Endothelial cell of umbilical vein (primary cell): ENCODE data around the gene PRDM16. TPM values are rescaled to one million over a fixed set of nuclear protein-coding genes. Genes with fewer than 3 reads are reported as not detected.

ENCODE experiments used
- BruUV-seq: library from RNA; stranded (reverse); fragments of 400-500 nt; replicated peaks from 2 replicates; lab custom pipeline; 2021; lab: Mats Ljungman, UMichigan
- CTCF ChIA-PET: fragments of 300-600, 350-600 bp; sonication (Branson Sonifier 250); formaldehyde crosslinking; loops from one replicate; lab custom pipeline; 2021; ENCODE audit warnings: antibody characterized with exemption, inconsistent platforms; lab: Charles Lee
- POLR2A ChIA-PET: fragments of 300-600, 350-600 bp; sonication (Branson Sonifier 250); formaldehyde crosslinking; loops from one replicate; lab custom pipeline; 2021; ENCODE audit warnings: antibody characterized with exemption, inconsistent platforms; lab: Charles Lee
- DNase-seq: peaks from one replicate; pipeline ENCODE4 v3.0.0-alpha.2; 2011; ENCODE audit warnings: low read depth, low spot score
- FAIRE-seq: peaks from 2 replicates; lab custom pipeline; 2011; peaks lifted over from hg19 to GRCh38; lab: Jason Lieb, UNC
- H2AFZ ChIP-seq: 2 replicates; pipeline ENCODE4 v1.6.0; 2012; ENCODE audit warnings: low read depth, low read length, control low read depth, inconsistent platforms
- H3K27ac ChIP-seq: 2 replicates; pipeline ENCODE4 v1.5.1; 2011; ENCODE audit warnings: low read depth, mild to moderate bottlenecking, control low read depth, low read length, moderate library complexity; ENCODE audit not compliant: insufficient read depth
- H3K27me3 ChIP-seq, 2 experiments: 2 replicates each; pipeline versions ENCODE4 v1.6.0 to v1.6.1; 2011; ENCODE audit warnings: low read length in 2 of 2, mixed read lengths in 1 of 2; ENCODE audit not compliant: control insufficient read depth in 2 of 2, insufficient read depth in 2 of 2
- H3K36me3 ChIP-seq, 2 experiments: 2 replicates in 1 of 2; 3 replicates in 1 of 2; pipeline ENCODE4 v1.5.1; 2011; ENCODE audit warnings: low read length in 2 of 2, mild to moderate bottlenecking in 1 of 2, moderate library complexity in 1 of 2; ENCODE audit not compliant: control insufficient read depth in 2 of 2, insufficient read depth in 2 of 2; ENCODE audit errors: extremely low read depth in 1 of 2
- H3K4me1 ChIP-seq: 3 replicates; pipeline ENCODE4 v1.5.1; 2011; ENCODE audit warnings: mild to moderate bottlenecking, low read length; ENCODE audit not compliant: control insufficient read depth, insufficient read depth; ENCODE audit errors: extremely low read depth
- H3K4me2 ChIP-seq: 2 replicates; pipeline ENCODE4 v1.6.1; 2011; ENCODE audit warnings: low read length, control low read depth, mixed read lengths; ENCODE audit not compliant: insufficient read depth
- H3K4me3 ChIP-seq, 3 experiments: fragments of 200-600 bp in 1 of 3; sonication (generic), shearing (Covaris generic) in 1 of 3; replicated peaks in 1 of 3; 2 replicates each; pipeline ENCODE4 v1.5.1; 2011 to 2016; ENCODE audit warnings: control low read depth in 3 of 3, low read length in 3 of 3, mild to moderate bottlenecking in 2 of 3, inconsistent platforms in 1 of 3, low read depth in 1 of 3, moderate library complexity in 1 of 3; ENCODE audit not compliant: insufficient read depth in 1 of 3
- H3K79me2 ChIP-seq: 2 replicates; pipeline ENCODE4 v1.6.0; 2012; ENCODE audit warnings: low read length, inconsistent platforms; ENCODE audit not compliant: control insufficient read depth, insufficient read depth
- H3K9ac ChIP-seq: replicated peaks from 2 replicates; pipeline ENCODE3; 2011; ENCODE audit warnings: low read length, control low read depth; ENCODE audit not compliant: insufficient read depth; ENCODE audit errors: extremely low read depth
- H3K9me1 ChIP-seq: replicated peaks from 3 replicates; pipeline ENCODE4 v1.6.0; 2011; ENCODE audit warnings: mild to moderate bottlenecking, low read length; ENCODE audit not compliant: control insufficient read depth, insufficient read depth; ENCODE audit errors: extremely low read depth
- H3K9me3 ChIP-seq: replicated peaks from 2 replicates; pipeline ENCODE4 v1.5.1; 2012; ENCODE audit warnings: low read length, inconsistent platforms; ENCODE audit not compliant: control insufficient read depth, insufficient read depth
- H4K20me1 ChIP-seq: replicated peaks from 2 replicates; pipeline ENCODE3; 2011; ENCODE audit warnings: mild to moderate bottlenecking, low read length; ENCODE audit not compliant: control insufficient read depth, insufficient read depth; ENCODE audit errors: extremely low read depth
- CTCF ChIP-seq, 2 donors: IDR thresholded peaks; 1 replicate in 1 of 2; 2 replicates in 1 of 2; pipeline ENCODE4 v1.5.1; 2011; ENCODE audit warnings: low read length in 2 of 2, mild to moderate bottlenecking in 2 of 2, moderate library complexity in 2 of 2, control low read depth in 1 of 2, inconsistent platforms in 1 of 2, low read depth in 1 of 2; ENCODE audit not compliant: insufficient read depth in 1 of 2; ENCODE audit errors: extremely low read depth in 1 of 2
- EZH2 ChIP-seq: IDR thresholded peaks from 2 replicates; pipeline ENCODE4 v1.6.1; 2012; ENCODE audit warnings: borderline replicate concordance, low read depth, mild to moderate bottlenecking, moderate library complexity, low read length, inconsistent platforms; ENCODE audit not compliant: severe bottlenecking
- FOS ChIP-seq: IDR thresholded peaks from 2 replicates; pipeline ENCODE4 v1.6.1; 2011; ENCODE audit warnings: mild to moderate bottlenecking, low read length, moderate library complexity, borderline replicate concordance; ENCODE audit not compliant: insufficient read depth
- GATA2 ChIP-seq: IDR thresholded peaks from 2 replicates; pipeline ENCODE4 v1.7.0; 2011; ENCODE audit warnings: low read depth, mild to moderate bottlenecking, moderate library complexity, mixed read lengths, low read length; ENCODE audit not compliant: insufficient read length, insufficient read depth
- JUN ChIP-seq: IDR thresholded peaks from 2 replicates; pipeline ENCODE4 v1.6.1; 2011; ENCODE audit warnings: borderline replicate concordance, low read depth; ENCODE audit not compliant: insufficient read length, insufficient read depth
- MYC ChIP-seq: IDR thresholded peaks from one replicate; pipeline ENCODE4 v1.6.1; 2011; ENCODE audit warnings: mild to moderate bottlenecking, low read depth, low read length
- POLR2A ChIP-seq: IDR thresholded peaks from 2 replicates; pipeline ENCODE4 v1.6.1; 2012; ENCODE audit warnings: low read depth, mild to moderate bottlenecking, control low read depth, low read length
- POLR2AphosphoS5 ChIP-seq: IDR thresholded peaks from 2 replicates; pipeline ENCODE4 v1.6.1; 2012; ENCODE audit warnings: low read depth, mild to moderate bottlenecking, control low read depth, low read length, moderate library complexity; ENCODE audit not compliant: insufficient read depth
- dilution Hi-C: fragments of 300-500 bp; cut with MboI; formaldehyde crosslinking; loops from one replicate; pipeline ENCODE4 v1.15.0; 2019; ENCODE audit warnings: low sequenced_read_pairs; ENCODE audit not compliant: extremely low pct_ligation_motif_present
- intact Hi-C: fragments of 100-400 bp; cut with micrococcal nuclease; formaldehyde crosslinking; loops from one replicate; pipeline ENCODE4 v1.10.0; 2022
- polyA plus RNA-seq, 4 experiments: library from polyadenylated mRNA; depleted of rRNA in 3 of 4; stranded (reverse) in 3 of 4; unstranded in 1 of 4; fragments of >200 nt; gene quantifications; 2 replicates each; pipeline versions ENCODE4 v1.2.1 to v1.2.3, GENCODE V29; 2011 to 2012; ENCODE audit warnings: missing spikeins in 1 of 4
- total RNA-seq: library from RNA; stranded (reverse); gene quantifications from 2 replicates; pipeline ENCODE4 v1.2.3, GENCODE V29; 2021
- TF ChIP-seq, protein P1 (sequence below): IDR thresholded peaks from 2 replicates; pipeline ENCODE4 v1.6.1; 2011; ENCODE audit not compliant: insufficient read depth, insufficient read length

PRDM16 gene
- total and polyA plus RNA-seq, 2 donors (not counting 3 experiments of a cell fraction or from before 2014, with no cell fraction given) = not detected

DNA sequence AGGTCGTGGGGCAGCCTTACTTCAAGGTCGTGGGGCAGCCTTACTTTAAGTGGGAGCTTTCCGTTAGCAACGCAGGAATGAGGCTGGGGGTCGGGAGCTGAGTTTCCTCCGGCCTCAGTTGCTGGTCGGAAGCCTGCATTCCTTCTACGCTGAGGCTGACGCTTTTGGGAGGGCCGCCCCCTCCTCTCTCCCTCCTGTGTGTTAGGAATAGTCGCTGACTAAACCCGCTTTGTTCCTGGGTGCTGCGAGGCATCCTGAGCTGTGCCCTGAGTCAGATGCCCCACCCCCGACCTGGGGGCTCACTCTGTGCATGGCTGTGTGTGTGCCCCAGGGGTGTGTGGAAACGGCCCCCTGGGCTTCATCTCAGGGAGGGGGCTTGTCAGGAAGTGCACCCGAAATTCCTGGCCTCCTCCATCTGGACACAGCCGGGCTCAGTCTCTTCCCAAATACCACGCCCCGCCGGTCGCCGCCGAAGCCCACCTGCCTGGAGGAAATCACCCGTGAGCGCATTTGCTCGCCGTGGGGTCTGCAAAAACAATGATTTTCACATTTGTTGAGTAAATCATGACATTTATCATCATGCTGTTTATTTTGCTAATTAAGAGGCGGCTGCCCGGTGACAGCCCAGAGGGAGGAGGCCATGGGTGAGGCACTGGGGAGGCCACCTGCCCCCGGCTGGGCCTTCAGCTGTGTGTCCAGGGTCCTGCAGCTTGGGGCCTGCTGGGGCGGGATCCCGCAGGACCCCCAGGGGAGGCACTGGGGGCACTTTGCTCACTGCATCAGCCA is 121.4 kb downstream of the PRDM16 start:
- Histone ChIP-seq H3K9me1 (no peaks in the 10 kb centered on the region), H3K9ac (no peak overlapping the region), H4K20me1 (no peaks in the 10 kb centered on the region), H3K4me3 (no peak overlapping the region), H3K36me3 (no peaks in the 10 kb centered on the region), H3K27me3 (no peaks in the 10 kb centered on the region), H2AFZ (no peak overlapping the region), H3K27ac (no peak overlapping the region), H3K79me2 (no peaks in the 10 kb centered on the region), H3K9me3 (peaks cover 2% of the 10 kb centered on the region), H3K4me1 (no peaks in the 10 kb centered on the region), H3K4me2 (no peak overlapping the region)
- no peak for FAIRE-seq
- dilution Hi-C loops = no loop called here
- TF ChIP-seq POLR2A (no peak), POLR2AphosphoS5 (no peak), MYC (no peak)
- TF ChIP-seq, protein P1, sequence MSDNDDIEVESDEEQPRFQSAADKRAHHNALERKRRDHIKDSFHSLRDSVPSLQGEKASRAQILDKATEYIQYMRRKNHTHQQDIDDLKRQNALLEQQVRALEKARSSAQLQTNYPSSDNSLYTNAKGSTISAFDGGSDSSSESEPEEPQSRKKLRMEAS = no peak
- POLR2A ChIA-PET = no interaction called here
- BruUV-seq = no TSS peak
- no peak for DNase-seq
- CTCF ChIA-PET = no interaction called here
- intact Hi-C loops = no loop called here

GRCh38 chr1:3192361-3192760 is 123.4 kb downstream of the PRDM16 start:
- ChIA-PET POLR2A (no interaction called here), CTCF (no interaction called here)
- TF ChIP-seq POLR2A = no peak
- TF ChIP-seq FOS = no peak
- no peak for TF ChIP-seq POLR2AphosphoS5
- no peak for TF ChIP-seq JUN
- TF ChIP-seq EZH2 = no peak
- no peak for TF ChIP-seq GATA2
- TF ChIP-seq, protein P1 = no peak
- no peak for TF ChIP-seq CTCF (IDR thresholded peaks at IDR 0.05; ENCODE audit: extremely low read depth in 1 of 2, insufficient read depth in 1 of 2, low read depth in 1 of 2, low read length in 2 of 2)
- no peak for TF ChIP-seq MYC
- no peaks in the 10 kb centered on the region for H3K79me2 ChIP-seq
- no peaks in the 10 kb centered on the region for H3K36me3 ChIP-seq
- no peak for DNase-seq
- intact Hi-C loops = no loop called here
- H3K27me3 ChIP-seq = no peaks in the 10 kb centered on the region
- dilution Hi-C loops = no loop called here
- no peak overlapping the region for H3K4me2 ChIP-seq
- H3K9ac ChIP-seq = no peak overlapping the region
- H2AFZ ChIP-seq = no peak overlapping the region
- H4K20me1 ChIP-seq = no peaks in the 10 kb centered on the region
- no peaks in the 10 kb centered on the region for H3K4me1 ChIP-seq
- H3K9me3 ChIP-seq = peaks cover 2% of the 10 kb centered on the region
- no peaks in the 10 kb centered on the region for H3K9me1 ChIP-seq
- BruUV-seq = no TSS peak
- FAIRE-seq = no peak
- H3K27ac ChIP-seq = no peak overlapping the region
- H3K4me3 ChIP-seq = no peak overlapping the region
